Activated T-helper 1 cell treated with anti-CD3 and anti-CD28 coated beads, Interleukin-12 subunit alpha, Interleukin-12 subunit beta, Interleukin-2, Interleukin-4 antibody, amounts not matched to agents 30 ng/mL and 10 ng/mL and 1 ng/mL, durations not matched to agents 14 hours and 24 hours and 36 hours (primary cell): ENCODE measurements around the gene HGS. TPM values are rescaled to one million over a fixed set of nuclear protein-coding genes. Genes with fewer than 3 reads are reported as not detected.

ENCODE experiments used
- total RNA-seq: library from RNA; stranded (reverse); gene quantifications from 2 replicates; pipeline ENCODE4 v1.2.3, GENCODE V29; 2022

The HGS gene
- total RNA-seq, 1 donor from 2014 or later: 144 TPM

Other genes with a start within 250 kb of the HGS start
- gene ACTG1, start 171.2 kb upstream of the HGS start, total RNA-seq: 3,516 TPM in 2 replicates
- gene FSCN2, start 155.6 kb upstream of the HGS start, total RNA-seq: 0.52 and 0.64 TPM in 2 replicates
- 69.2 and 69.5 TPM in 2 replicates for gene FAAP100, start 131.7 kb upstream of the HGS start, total RNA-seq
- 138 and 157 TPM in 2 replicates for gene NPLOC4, start 46.9 kb upstream of the HGS start, total RNA-seq
- gene TSPAN10, start 46.8 kb upstream of the HGS start, total RNA-seq: 0.21 and 0.66 TPM in 2 replicates
- 5.8 and 8.7 TPM in 2 replicates for gene PDE6G, start 27.5 kb upstream of the HGS start, total RNA-seq
- gene OXLD1, start 17.4 kb upstream of the HGS start, total RNA-seq: 54.3 and 57.5 TPM in 2 replicates
- gene CCDC137, start 17.3 kb upstream of the HGS start, total RNA-seq: 59.3 and 62.1 TPM in 2 replicates
- 37.6 and 40.0 TPM in 2 replicates for gene ARL16, start 214 bp upstream of the HGS start, total RNA-seq
- 232 TPM in 2 replicates for gene MRPL12, start 19.4 kb downstream of the HGS start, total RNA-seq
- 45.7 and 49.6 TPM in 2 replicates for gene SLC25A10, start 28.3 kb downstream of the HGS start, total RNA-seq
- not detected in 2 replicates for gene GCGR, start 120.1 kb downstream of the HGS start, total RNA-seq
- gene MCRIP1, start 149.3 kb downstream of the HGS start, total RNA-seq: 56.0 and 62.3 TPM in 2 replicates
- gene PPP1R27, start 151.0 kb downstream of the HGS start, total RNA-seq: not detected in 2 replicates
- gene P4HB, start 176.5 kb downstream of the HGS start, total RNA-seq: 477 and 487 TPM in 2 replicates
- gene ARHGDIA, start 187.3 kb downstream of the HGS start, total RNA-seq: 701 and 705 TPM in 2 replicates
- gene ALYREF, start 207.6 kb downstream of the HGS start, total RNA-seq: 241 and 249 TPM in 2 replicates
- 123 and 124 TPM in 2 replicates for gene ANAPC11, start 207.7 kb downstream of the HGS start, total RNA-seq
- 0.24 and 0.31 TPM in 2 replicates for gene NPB, start 218.2 kb downstream of the HGS start, total RNA-seq
- gene PCYT2, start 227.4 kb downstream of the HGS start, total RNA-seq: 49.5 and 54.5 TPM in 2 replicates
- 53.2 and 57.5 TPM in 2 replicates for gene SIRT7, start 234.2 kb downstream of the HGS start, total RNA-seq
- 33.8 and 35.5 TPM in 2 replicates for gene MAFG, start 243.7 kb downstream of the HGS start, total RNA-seq